Astrocyte (in vitro differentiated cells and primary cell): Measurements from ENCODE around the gene ABHD16A. TPM values are rescaled to one million over a fixed set of nuclear protein-coding genes. Genes with fewer than 3 reads are reported as not detected.

Experiments used
- DNase-seq: peaks from one replicate; pipeline ENCODE4 v3.0.0-alpha.2; 2010; ENCODE audit warnings: low read depth
- FAIRE-seq: peaks from 2 replicates; lab custom pipeline; 2011; peaks lifted over from hg19 to GRCh38; lab: Jason Lieb, UNC
- H2AFZ ChIP-seq: 2 replicates; pipeline ENCODE4 v1.6.0; 2012; ENCODE audit warnings: low read depth, low read length, inconsistent platforms
- H3K27ac ChIP-seq: 2 replicates; pipeline ENCODE4 v1.5.1; 2011; ENCODE audit warnings: low read depth, low read length, inconsistent platforms
- H3K27me3 ChIP-seq: 2 replicates; pipeline ENCODE4 v1.6.0; 2011; ENCODE audit warnings: low read length, inconsistent platforms; ENCODE audit not compliant: insufficient read depth
- H3K36me3 ChIP-seq: 2 replicates; pipeline ENCODE4 v1.5.1; 2011; ENCODE audit warnings: low read length, inconsistent platforms; ENCODE audit not compliant: insufficient read depth
- H3K4me1 ChIP-seq: 2 replicates; pipeline ENCODE4 v1.5.1; 2011; ENCODE audit warnings: low read length, inconsistent platforms; ENCODE audit not compliant: insufficient read depth
- H3K4me2 ChIP-seq: 2 replicates; pipeline ENCODE4 v1.6.0; 2012; ENCODE audit warnings: low read length, inconsistent platforms
- H3K4me3 ChIP-seq: 2 replicates; pipeline ENCODE4 v1.5.1; 2011; ENCODE audit warnings: low read depth, mild to moderate bottlenecking, low read length, inconsistent platforms; ENCODE audit not compliant: insufficient read depth
- H3K79me2 ChIP-seq: 2 replicates; pipeline ENCODE4 v1.6.0; 2012; ENCODE audit warnings: mild to moderate bottlenecking, low read length, inconsistent platforms; ENCODE audit not compliant: insufficient read depth
- H3K9ac ChIP-seq: 2 replicates; pipeline ENCODE4 v1.6.0; 2012; ENCODE audit warnings: mild to moderate bottlenecking, low read length, inconsistent platforms
- H3K9me3 ChIP-seq: 2 replicates; pipeline ENCODE4 v1.5.1; 2012; ENCODE audit warnings: low read depth, mild to moderate bottlenecking, low read length, inconsistent platforms; ENCODE audit not compliant: insufficient read depth
- H4K20me1 ChIP-seq: 2 replicates; pipeline ENCODE4 v1.6.0; 2012; ENCODE audit warnings: low read length, inconsistent platforms; ENCODE audit not compliant: insufficient read depth
- H3K27ac Mint-ChIP-seq: one replicate; pipeline ENCODE4 v1.8.0; 2021; ENCODE audit warnings: mild to moderate bottlenecking, mixed read lengths; ENCODE audit not compliant: unreplicated experiment
- H3K27me3 Mint-ChIP-seq: one replicate; pipeline ENCODE4 v1.8.0; 2021; ENCODE audit warnings: low read depth, mixed read lengths; ENCODE audit not compliant: unreplicated experiment
- H3K36me3 Mint-ChIP-seq: one replicate; pipeline ENCODE4 v1.8.0; 2021; ENCODE audit warnings: low read depth, mixed read lengths; ENCODE audit not compliant: unreplicated experiment
- H3K4me1 Mint-ChIP-seq: one replicate; pipeline ENCODE4 v1.8.0; 2021; ENCODE audit warnings: low read depth, mixed read lengths; ENCODE audit not compliant: unreplicated experiment
- H3K4me3 Mint-ChIP-seq: one replicate; pipeline ENCODE4 v1.8.0; 2021; ENCODE audit warnings: mild to moderate bottlenecking, moderate library complexity, mixed read lengths; ENCODE audit not compliant: unreplicated experiment
- H3K9me3 Mint-ChIP-seq: one replicate; pipeline ENCODE4 v1.8.0; 2021; ENCODE audit warnings: mild to moderate bottlenecking, mixed read lengths; ENCODE audit not compliant: unreplicated experiment
- CTCF ChIP-seq: IDR thresholded peaks from 2 replicates; pipeline ENCODE4 v1.5.1; 2011; ENCODE audit warnings: low read depth, mild to moderate bottlenecking, inconsistent platforms, low read length, moderate library complexity; ENCODE audit not compliant: insufficient read depth
- EZH2 ChIP-seq: IDR thresholded peaks from 2 replicates; pipeline ENCODE4 v1.6.1; 2012; ENCODE audit warnings: mild to moderate bottlenecking, low read length, inconsistent platforms; ENCODE audit not compliant: insufficient read depth
- total RNA-seq: library from RNA; stranded (reverse); gene quantifications from 2 replicates; pipeline ENCODE4 v1.2.1, GENCODE V29; 2021

The ABHD16A gene
- total RNA-seq, 1 donor from 2014 or later, result 38.3 TPM

GRCh38 chr6:31741815-31742214 is 38.7 kb upstream of the ABHD16A start:
- Histone ChIP-seq H4K20me1 (no peaks in the 10 kb centered on the region), H3K27ac (no peak overlapping the region), H3K9ac (no peak overlapping the region), H3K79me2 (peaks cover 7% of the 10 kb centered on the region), H3K4me1 (peaks cover 24% of the 10 kb centered on the region), H3K4me3 (no peak overlapping the region), H2AFZ (no peak overlapping the region), H3K4me2 (no peak overlapping the region), H3K9me3 (no peaks in the 10 kb centered on the region), H3K27me3 (no peaks in the 10 kb centered on the region), H3K36me3 (no peaks in the 10 kb centered on the region)
- Mint-ChIP-seq H3K4me1 (peaks cover 28% of the 10 kb centered on the region), H3K27me3 (no peaks in the 10 kb centered on the region), H3K9me3 (no peaks in the 10 kb centered on the region), H3K4me3 (peak overlapping the region; percentile 47), H3K27ac (no peak overlapping the region), H3K36me3 (peaks cover 10% of the 10 kb centered on the region)
- TF ChIP-seq EZH2 (no peak), CTCF (no peak)
- FAIRE-seq (no peak), DNase-seq (no peak)

GRCh38 chr6:31740397-31741223 is 37.5 kb upstream of the ABHD16A start:
- peak overlapping the region; percentile 65 for H3K27ac ChIP-seq
- no peak for FAIRE-seq

More at GRCh38 chr6:31740397-31741223, 37.5 kb upstream of the ABHD16A start:
- H3K4me1 Mint-ChIP-seq, result peaks cover 32% of the 10 kb centered on the region
- no peaks in the 10 kb centered on the region for H3K36me3 ChIP-seq
- H3K4me3 Mint-ChIP-seq, result peak overlapping the region; percentile 94
- no peaks in the 10 kb centered on the region for H3K9me3 Mint-ChIP-seq
- peak overlapping the region; percentile 75 for H3K4me3 ChIP-seq
- H3K79me2 ChIP-seq, result peaks cover 19% of the 10 kb centered on the region
- no peak overlapping the region for H3K27ac Mint-ChIP-seq
- H3K27me3 Mint-ChIP-seq, result no peaks in the 10 kb centered on the region
- H3K4me2 ChIP-seq, result peak overlapping the region; percentile 96
- TF ChIP-seq EZH2 (no peak), CTCF (no peak)
- peaks cover 27% of the 10 kb centered on the region for H3K4me1 ChIP-seq
- H3K9me3 ChIP-seq, result no peaks in the 10 kb centered on the region
- peak overlapping the region; percentile 83 for H2AFZ ChIP-seq
- no peaks in the 10 kb centered on the region for H4K20me1 ChIP-seq
- no peak for DNase-seq
- peak overlapping the region; percentile 80 for H3K9ac ChIP-seq
- H3K36me3 Mint-ChIP-seq, result peaks cover 10% of the 10 kb centered on the region
- no peaks in the 10 kb centered on the region for H3K27me3 ChIP-seq
